GM21367 (cell line): Measurements from ENCODE around the gene LGMN.

ENCODE experiments used
- ATAC-seq: cut with Tn5 transposase; IDR thresholded peaks from one replicate; pipeline ENCODE4 v1.9.1; 2021; ENCODE audit not compliant: unreplicated experiment

LGMN gene

GRCh38 chr14:92678766-92679165, 69.7 kb downstream of the LGMN start:
- ATAC-seq = no peak

GRCh38 chr14:92677955-92678354, 70.5 kb downstream of the LGMN start:
- ATAC-seq = no peak

DNA sequence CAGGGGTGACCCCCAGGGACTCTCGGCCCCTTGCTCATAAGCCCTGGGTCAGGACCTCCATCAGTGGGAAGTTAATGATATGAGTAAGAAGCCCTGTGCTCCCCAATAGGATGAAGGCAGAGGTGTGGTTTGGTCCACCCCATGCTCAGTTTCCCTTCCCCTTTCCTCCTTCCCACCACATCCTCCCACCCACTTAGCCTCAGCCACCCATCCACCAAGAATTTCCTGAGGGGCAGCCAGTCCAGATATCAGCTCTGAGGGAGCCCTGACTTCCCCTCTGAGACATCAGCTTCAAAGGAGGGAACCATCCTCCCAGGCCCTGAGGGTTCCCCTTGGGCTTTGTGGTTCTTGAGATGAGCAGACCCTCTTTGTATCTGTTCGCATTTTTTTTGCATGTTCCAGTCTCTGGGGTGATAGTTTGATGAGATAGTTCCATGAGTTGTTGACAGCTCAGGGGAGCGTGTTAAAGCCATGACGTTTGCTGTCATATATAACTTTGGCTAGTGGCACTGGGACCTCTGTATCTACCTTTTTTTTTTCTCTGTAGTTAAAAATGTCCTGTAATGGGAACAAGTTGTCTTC, 71.2 kb downstream of the LGMN start:
- ATAC-seq = peak; percentile 81

- ATAC-seq = no peak
Observed at GRCh38 chr14:92676403-92677086, 71.9 kb downstream of the LGMN start.

DNA sequence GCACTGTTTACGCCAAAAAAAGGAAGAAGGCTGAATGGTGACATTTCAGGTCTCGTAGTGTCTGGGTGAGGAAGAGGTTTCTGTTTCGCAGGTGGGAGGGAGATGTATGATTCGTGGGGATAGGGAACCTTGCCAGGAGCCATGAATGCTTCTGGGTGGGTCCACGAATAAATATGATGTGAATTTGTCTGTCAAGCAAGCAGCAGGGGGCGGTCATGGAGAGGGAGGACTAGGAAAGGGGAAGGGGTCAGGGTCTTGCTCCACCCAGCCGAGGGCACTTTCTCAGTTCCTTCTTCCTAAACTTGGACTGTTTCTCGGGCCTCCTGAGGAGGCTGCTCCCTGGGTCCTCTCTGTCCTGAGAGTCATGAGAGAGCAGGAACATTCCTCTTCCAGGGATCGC, 72.5 kb downstream of the LGMN start:
- no peak for ATAC-seq

DNA sequence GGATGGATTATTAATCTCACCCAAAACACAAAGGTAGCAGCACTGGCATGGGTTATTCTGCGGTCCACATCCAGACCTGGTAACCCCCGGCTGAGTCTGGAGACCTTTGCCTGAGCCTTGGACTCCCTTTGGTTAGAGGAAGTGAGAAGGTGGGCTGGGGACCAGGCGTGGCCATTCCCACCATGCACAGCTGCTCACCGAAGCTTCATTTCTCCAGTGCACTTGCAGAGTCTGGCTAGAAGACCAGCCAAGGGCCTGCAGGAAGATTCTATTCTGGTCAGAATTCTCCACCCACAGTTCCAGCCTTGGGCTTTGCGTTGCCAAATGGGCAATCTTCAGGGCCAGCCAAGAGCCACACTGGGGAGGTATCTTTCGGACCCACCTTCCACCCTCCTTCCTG, 73.0 kb downstream of the LGMN start:
- ATAC-seq = no peak

GRCh38 chr14:92673601-92674150, 74.8 kb downstream of the LGMN start:
- no peak for ATAC-seq

GRCh38 chr14:92670643-92671366, 77.6 kb downstream of the LGMN start:
- ATAC-seq = no peak

GRCh38 chr14:92670160-92670559, 78.3 kb downstream of the LGMN start:
- ATAC-seq = no peak

DNA sequence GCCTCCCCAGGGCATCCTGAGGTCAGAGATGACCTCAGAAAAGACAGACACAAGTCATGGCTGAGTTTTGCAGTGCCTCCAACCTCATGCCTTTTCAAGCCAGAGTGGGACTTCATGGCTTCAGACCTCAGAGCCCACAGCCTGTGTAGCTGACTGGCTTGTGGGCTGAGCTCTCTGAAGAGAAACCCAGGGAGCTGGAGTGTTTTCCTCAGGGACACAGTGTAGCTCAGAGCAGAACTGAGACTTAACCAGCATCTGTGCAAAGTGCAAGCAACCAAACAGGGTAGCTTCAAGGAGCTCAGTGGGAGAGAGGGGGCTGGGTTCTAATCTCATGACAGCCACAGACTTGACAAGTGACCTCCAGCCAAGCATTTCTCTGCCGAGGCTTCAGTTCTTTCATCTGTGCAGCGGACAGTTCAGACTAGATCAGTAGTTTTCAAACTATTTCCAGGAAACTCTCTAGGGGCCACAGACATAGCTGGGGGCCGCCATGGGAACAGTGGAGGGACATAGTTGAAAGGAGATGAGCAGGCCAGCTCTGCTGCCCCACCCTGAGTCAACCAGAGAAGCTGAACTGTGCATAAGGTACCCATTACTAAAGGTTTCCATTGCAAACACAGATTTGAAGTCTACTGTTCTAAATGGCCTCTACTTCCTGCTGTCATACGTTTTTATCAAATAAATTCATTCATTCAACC, 80.0 kb downstream of the LGMN start:
- ATAC-seq = peak; percentile 42

GRCh38 chr14:92666251-92666650, 82.2 kb downstream of the LGMN start:
- ATAC-seq = no peak

GRCh38 chr14:92665661-92666110, 82.7 kb downstream of the LGMN start:
- no peak for ATAC-seq

GRCh38 chr14:92663049-92663448, 85.4 kb downstream of the LGMN start:
- no peak for ATAC-seq

DNA sequence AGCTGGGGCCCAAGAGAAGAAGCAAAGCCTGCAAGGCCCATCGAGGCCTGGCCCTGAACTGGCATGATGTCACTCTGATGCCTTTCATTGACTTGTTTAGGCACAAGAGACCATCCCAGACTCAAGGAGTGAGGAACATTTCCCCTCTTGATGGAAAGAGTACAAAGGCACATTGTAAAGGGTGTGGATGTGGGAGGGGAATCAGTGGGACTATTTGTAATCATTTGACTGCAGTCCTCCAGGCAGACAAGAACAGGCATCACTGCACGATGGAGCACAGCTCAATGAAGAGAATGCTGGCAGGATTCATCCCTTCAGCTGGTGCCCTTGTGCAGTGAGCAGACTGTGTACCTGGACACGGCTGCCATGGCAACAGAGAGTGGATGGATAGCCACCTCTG, 87.9 kb downstream of the LGMN start:
- no peak for ATAC-seq

- no peak for ATAC-seq
Observed at GRCh38 chr14:92659765-92660561, 88.5 kb downstream of the LGMN start.

GRCh38 chr14:92658684-92659083, 89.7 kb downstream of the LGMN start:
- no peak for ATAC-seq

- ATAC-seq = no peak
Observed at GRCh38 chr14:92658160-92658559, 90.3 kb downstream of the LGMN start.

- no peak for ATAC-seq
Observed at GRCh38 chr14:92657457-92658142, 90.8 kb downstream of the LGMN start.

GRCh38 chr14:92656306-92657081, 91.9 kb downstream of the LGMN start:
- ATAC-seq = no peak
